CD14-positive monocyte (primary cell): ENCODE results near the gene FBXO34. TPM values are rescaled to one million over a fixed set of nuclear protein-coding genes. Genes with fewer than 3 reads are reported as not detected.
A peak's percentile ranks its signal among the peaks of the same experiment; 100 is the strongest.

ENCODE experiments used
- DNase-seq, 3 donors: peaks; one replicate each; pipeline ENCODE4 v3.0.0-alpha.2; 2011 to 2022
- H2AFZ ChIP-seq: 2 replicates; pipeline ENCODE4 v1.6.0; 2012; ENCODE audit warnings: mild to moderate bottlenecking, low read depth, low read length, inconsistent platforms; ENCODE audit not compliant: insufficient read depth, poor library complexity, severe bottlenecking
- H3K27ac ChIP-seq, 2 donors: 1 replicate in 1 of 2; 2 replicates in 1 of 2; pipeline ENCODE4 v1.5.1; 2012 to 2013; ENCODE audit warnings: low read length in 2 of 2, control low read depth in 1 of 2, inconsistent platforms in 1 of 2, low read depth in 1 of 2, mild to moderate bottlenecking in 1 of 2
- H3K27me3 ChIP-seq, 2 donors: one replicate each; pipeline versions ENCODE4 v1.6.0 to v1.6.1; 2011 to 2013; ENCODE audit warnings: low read length in 2 of 2; ENCODE audit not compliant: control insufficient read depth in 2 of 2, insufficient read depth in 2 of 2
- H3K36me3 ChIP-seq, 2 donors: replicated peaks in 1 of 2; 1 replicate in 1 of 2; 2 replicates in 1 of 2; pipeline versions ENCODE4 v1.5.1 to v1.6.1; 2012 to 2013; ENCODE audit warnings: low read length in 2 of 2, control low read depth in 1 of 2, inconsistent platforms in 1 of 2, mild to moderate bottlenecking in 1 of 2; ENCODE audit not compliant: insufficient read depth in 2 of 2, control insufficient read depth in 1 of 2
- H3K4me1 ChIP-seq, 2 donors: 1 replicate in 1 of 2; 2 replicates in 1 of 2; pipeline versions ENCODE4 v1.5.1 to v1.6.1; 2012 to 2013; ENCODE audit warnings: low read length in 2 of 2, control low read depth in 1 of 2, inconsistent platforms in 1 of 2, mild to moderate bottlenecking in 1 of 2, moderate library complexity in 1 of 2; ENCODE audit not compliant: insufficient read depth in 2 of 2, control insufficient read depth in 1 of 2
- H3K4me2 ChIP-seq: replicated peaks from 2 replicates; pipeline ENCODE3; 2012; ENCODE audit warnings: low read length, moderate library complexity, mild to moderate bottlenecking; ENCODE audit not compliant: poor library complexity, severe bottlenecking; ENCODE audit errors: extremely low read depth
- H3K4me3 ChIP-seq, 3 experiments: fragments of 200-600 bp in 1 of 3; sonication (generic) in 1 of 3; replicated peaks in 1 of 3; 1 replicate in 2 of 3; 2 replicates in 1 of 3; pipeline ENCODE4 v1.5.1; 2011 to 2013; ENCODE audit warnings: low read length in 3 of 3, mild to moderate bottlenecking in 3 of 3, control low read depth in 2 of 3, low read depth in 2 of 3, inconsistent platforms in 1 of 3, moderate library complexity in 1 of 3
- H3K79me2 ChIP-seq: 2 replicates; pipeline ENCODE4 v1.6.0; 2012; ENCODE audit warnings: mild to moderate bottlenecking, control low read depth, inconsistent platforms, low read length, moderate library complexity; ENCODE audit not compliant: insufficient read depth
- H3K9ac ChIP-seq: 2 replicates; pipeline ENCODE4 v1.6.0; 2017; ENCODE audit warnings: low read length, mild to moderate bottlenecking; ENCODE audit not compliant: insufficient read depth, poor library complexity, severe bottlenecking
- H3K9me3 ChIP-seq, 2 donors: replicated peaks in 1 of 2; 1 replicate in 1 of 2; 2 replicates in 1 of 2; pipeline versions ENCODE4 v1.5.1 to v1.6.1; 2012 to 2013; ENCODE audit warnings: low read length in 2 of 2, control low read depth in 1 of 2; ENCODE audit not compliant: control insufficient read depth in 1 of 2, insufficient read depth in 1 of 2
- H4K20me1 ChIP-seq: 2 replicates; pipeline ENCODE4 v1.6.0; 2012; ENCODE audit warnings: mild to moderate bottlenecking, low read length, control low read depth, moderate library complexity; ENCODE audit not compliant: insufficient read depth
- H3K27ac Mint-ChIP-seq, 7 donors: one replicate each; pipeline ENCODE4 v1.8.0; 2020; ENCODE audit warnings: mild to moderate bottlenecking in 7 of 7, mixed read lengths in 7 of 7, moderate library complexity in 6 of 7, inconsistent platforms in 2 of 7
- H3K27me3 Mint-ChIP-seq, 3 donors: one replicate each; pipeline ENCODE4 v1.8.0; 2021 to 2022; ENCODE audit warnings: low read depth in 3 of 3, mild to moderate bottlenecking in 3 of 3, mixed read lengths in 3 of 3, moderate library complexity in 3 of 3, inconsistent platforms in 1 of 3
- H3K36me3 Mint-ChIP-seq, 2 donors: one replicate each; pipeline ENCODE4 v1.8.0; 2020; ENCODE audit warnings: mixed read lengths in 2 of 2, inconsistent platforms in 1 of 2, mild to moderate bottlenecking in 1 of 2
- H3K4me1 Mint-ChIP-seq: one replicate; pipeline ENCODE4 v1.8.0; 2020; ENCODE audit warnings: mild to moderate bottlenecking, mixed read lengths
- H3K4me3 Mint-ChIP-seq, 2 donors: one replicate each; pipeline ENCODE4 v1.8.0; 2020; ENCODE audit warnings: mild to moderate bottlenecking in 2 of 2, mixed read lengths in 2 of 2, moderate library complexity in 1 of 2
- H3K9me3 Mint-ChIP-seq, 7 donors: one replicate each; pipeline ENCODE4 v1.8.0; 2020 to 2022; ENCODE audit warnings: mixed read lengths in 7 of 7, mild to moderate bottlenecking in 6 of 7, moderate library complexity in 6 of 7, inconsistent platforms in 2 of 7
- WGBS: methylation state at CpG from one replicate; pipeline ENCODE4 v1.1.5; 2013; ENCODE audit warnings: missing lambda C conversion rate; ENCODE audit not compliant: insufficient coverage; 5-methylcytosine and 5-hydroxymethylcytosine counted together
- intact Hi-C, 2 donors: fragments of 100-400 bp; cut with micrococcal nuclease; formaldehyde crosslinking; loops; one replicate each; pipeline versions ENCODE4 v1.15.0 to v1.15.1; 2023
- polyA minus RNA-seq: library from RNA; depleted of rRNA, polyadenylated mRNA; stranded (reverse); fragments of >200 nt; gene quantifications from 2 replicates; pipeline ENCODE4 v1.2.3, GENCODE V29; 2012
- polyA plus RNA-seq, 3 donors: library from polyadenylated mRNA; depleted of rRNA in 1 of 3; unstranded in 2 of 3; stranded (reverse) in 1 of 3; fragments of 300-500 nt in 2 of 3; fragments of >200 nt in 1 of 3; fragmentation: Illumina TruSeq in 2 of 3; gene quantifications; 1 replicate in 2 of 3; 2 replicates in 1 of 3; pipeline ENCODE4 v1.2.3, GENCODE V29; 2012 to 2021
- total RNA-seq, 12 experiments: library from RNA in 1 of 12; stranded (reverse) in 1 of 12; fragments of 120-200 nt in 1 of 12; gene quantifications; one replicate each; pipeline ENCODE4 v1.2.4 and lab custom pipeline; 2013 to 2026; ENCODE audit warnings: mixed read lengths in 6 of 12, inconsistent platforms in 1 of 12
- TF ChIP-seq, protein P1 (sequence below): fragments of 200-600 bp; IDR thresholded peaks from one replicate; pipeline ENCODE4 v1.8.0; 2022; ENCODE audit warnings: antibody characterized with exemption, mild to moderate bottlenecking

Gene FBXO34, protein sequence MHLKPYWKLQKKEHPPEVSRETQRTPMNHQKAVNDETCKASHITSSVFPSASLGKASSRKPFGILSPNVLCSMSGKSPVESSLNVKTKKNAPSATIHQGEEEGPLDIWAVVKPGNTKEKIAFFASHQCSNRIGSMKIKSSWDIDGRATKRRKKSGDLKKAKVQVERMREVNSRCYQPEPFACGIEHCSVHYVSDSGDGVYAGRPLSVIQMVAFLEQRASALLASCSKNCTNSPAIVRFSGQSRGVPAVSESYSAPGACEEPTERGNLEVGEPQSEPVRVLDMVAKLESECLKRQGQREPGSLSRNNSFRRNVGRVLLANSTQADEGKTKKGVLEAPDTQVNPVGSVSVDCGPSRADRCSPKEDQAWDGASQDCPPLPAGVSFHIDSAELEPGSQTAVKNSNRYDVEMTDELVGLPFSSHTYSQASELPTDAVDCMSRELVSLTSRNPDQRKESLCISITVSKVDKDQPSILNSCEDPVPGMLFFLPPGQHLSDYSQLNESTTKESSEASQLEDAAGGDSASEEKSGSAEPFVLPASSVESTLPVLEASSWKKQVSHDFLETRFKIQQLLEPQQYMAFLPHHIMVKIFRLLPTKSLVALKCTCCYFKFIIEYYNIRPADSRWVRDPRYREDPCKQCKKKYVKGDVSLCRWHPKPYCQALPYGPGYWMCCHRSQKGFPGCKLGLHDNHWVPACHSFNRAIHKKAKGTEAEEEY
- total RNA-seq (2013), result 23.8 TPM
- polyA plus RNA-seq (10 to 100 TPM; 10.3 to 18.1 (median 17.3) TPM), polyA minus RNA-seq (16.1 and 21.9 TPM in 2 replicates), total RNA-seq (lab: John Stamatoyannopoulos, UW) (35.2 to 204 (median 122) reads per million in 11 experiments)

DNA sequence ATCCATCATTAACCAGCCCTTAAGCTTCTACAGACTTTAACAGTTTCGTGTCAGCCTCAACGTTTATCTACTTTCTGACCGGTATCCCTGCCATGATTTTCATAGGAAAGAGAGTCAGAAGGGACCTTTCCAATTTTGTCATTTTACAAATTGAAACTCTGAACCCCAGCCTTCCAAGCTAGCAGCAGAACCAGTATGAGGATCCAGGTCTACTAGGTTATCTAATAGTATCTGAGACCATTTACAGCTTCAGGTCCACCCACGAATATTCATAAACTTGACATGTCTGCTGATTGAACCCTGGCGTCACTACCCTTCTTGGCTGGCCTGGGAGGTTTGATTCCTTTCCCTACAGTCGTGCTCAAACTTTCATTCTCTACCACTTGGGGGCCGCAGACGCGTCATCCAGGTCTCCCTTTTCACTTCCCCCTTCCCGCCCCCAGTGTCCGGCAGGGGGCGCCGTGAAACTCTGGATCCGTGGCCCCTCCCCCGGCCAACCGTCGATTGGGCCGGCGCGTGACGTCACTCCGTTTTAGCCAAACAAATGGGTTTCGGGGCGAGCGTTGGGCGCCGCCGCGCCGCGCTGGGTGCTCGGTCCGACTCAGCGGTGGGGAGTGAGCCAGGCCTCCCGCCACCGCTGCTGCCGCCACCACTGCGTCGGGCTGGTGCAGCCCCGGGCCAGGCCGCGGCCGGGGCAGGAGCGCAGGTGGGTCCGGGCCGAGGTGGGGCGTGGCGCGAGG, at the start of gene FBXO34:
Gene FBXO34, plus strand, starts transcription at position 590 of the 740 bp plus-strand sequence. CDS start 78,970 bp downstream, outside the sequence.
- Mint-ChIP-seq H3K4me1 (peaks cover 30% of the 10 kb centered on the region), H3K4me3 (peak within 1 kb of the TSS; percentile 88 to 95), H3K27me3 (peaks cover 0 to 4% (median 0%) of the 10 kb centered on the region in 3 donors), H3K27ac (peak within 1 kb of the TSS; percentile 94 to 99 (median 99)), H3K9me3 (no peaks in the 10 kb centered on the region), H3K36me3 (peaks cover 2% of the 10 kb centered on the region in 2 donors)
- Histone ChIP-seq H3K27ac (peak within 1 kb of the TSS; percentile 99 to 100), H2AFZ (peak within 1 kb of the TSS; percentile 44), H4K20me1 (peaks cover 34% of the 10 kb centered on the region), H3K4me2 (peak within 1 kb of the TSS; percentile 68), H3K4me1 (peaks cover 24 to 26% of the 10 kb centered on the region in 2 donors), H3K36me3 (no peaks in the 10 kb centered on the region), H3K27me3 (no peaks in the 10 kb centered on the region), H3K9me3 (no peaks in the 10 kb centered on the region), H3K9ac (peak within 1 kb of the TSS; percentile 99), H3K4me3 (peak within 1 kb of the TSS; percentile 66 to 93 (median 87)), H3K79me2 (peaks cover 44% of the 10 kb centered on the region)
- WGBS, result under 1% methylated on average over 49 of the region's 49 CpGs
- TF ChIP-seq, protein P1, sequence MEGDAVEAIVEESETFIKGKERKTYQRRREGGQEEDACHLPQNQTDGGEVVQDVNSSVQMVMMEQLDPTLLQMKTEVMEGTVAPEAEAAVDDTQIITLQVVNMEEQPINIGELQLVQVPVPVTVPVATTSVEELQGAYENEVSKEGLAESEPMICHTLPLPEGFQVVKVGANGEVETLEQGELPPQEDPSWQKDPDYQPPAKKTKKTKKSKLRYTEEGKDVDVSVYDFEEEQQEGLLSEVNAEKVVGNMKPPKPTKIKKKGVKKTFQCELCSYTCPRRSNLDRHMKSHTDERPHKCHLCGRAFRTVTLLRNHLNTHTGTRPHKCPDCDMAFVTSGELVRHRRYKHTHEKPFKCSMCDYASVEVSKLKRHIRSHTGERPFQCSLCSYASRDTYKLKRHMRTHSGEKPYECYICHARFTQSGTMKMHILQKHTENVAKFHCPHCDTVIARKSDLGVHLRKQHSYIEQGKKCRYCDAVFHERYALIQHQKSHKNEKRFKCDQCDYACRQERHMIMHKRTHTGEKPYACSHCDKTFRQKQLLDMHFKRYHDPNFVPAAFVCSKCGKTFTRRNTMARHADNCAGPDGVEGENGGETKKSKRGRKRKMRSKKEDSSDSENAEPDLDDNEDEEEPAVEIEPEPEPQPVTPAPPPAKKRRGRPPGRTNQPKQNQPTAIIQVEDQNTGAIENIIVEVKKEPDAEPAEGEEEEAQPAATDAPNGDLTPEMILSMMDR, result peak; percentile 99
- intact Hi-C loops, result loop anchor here in 1 of 2 donors (10.0 kb wide), 1 partner anchor 134 kb away; no protein-coding TSS in a partner anchor
- peak; percentile 96 to 98 (median 98) for DNase-seq

DNA sequence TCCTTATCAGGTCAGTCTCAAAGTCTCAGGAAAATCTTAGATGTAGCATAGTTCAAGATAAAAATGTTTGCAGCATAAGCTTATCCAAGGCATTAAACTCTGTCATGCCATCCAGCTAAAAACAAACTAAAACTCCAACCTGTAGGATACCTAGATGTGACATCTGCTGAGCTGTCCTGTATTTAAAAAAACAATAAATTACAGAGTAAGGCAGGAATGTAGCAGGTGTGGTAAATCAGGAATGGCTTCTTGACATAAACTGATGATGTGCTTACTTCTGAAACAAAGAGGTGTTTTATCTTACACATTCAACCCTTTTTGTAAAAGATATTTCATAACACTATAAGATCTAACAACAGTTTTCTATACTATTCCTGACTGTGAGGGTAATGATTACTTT, 49.3 kb upstream of the FBXO34 start:
- Mint-ChIP-seq H3K9me3 (peaks cover 6 to 11% (median 10%) of the 10 kb centered on the region in 7 donors), H3K36me3 (no peaks in the 10 kb centered on the region), H3K4me1 (no peaks in the 10 kb centered on the region), H3K4me3 (no peak overlapping the region), H3K27ac (no peak overlapping the region), H3K27me3 (peaks cover 0 to 1% (median 0%) of the 10 kb centered on the region in 3 donors)
- TF ChIP-seq, protein P1, result no peak
- H3K4me2 ChIP-seq, result no peak overlapping the region
- no peak overlapping the region for H3K4me3 ChIP-seq
- H3K27ac ChIP-seq, result no peak overlapping the region
- H3K9ac ChIP-seq, result no peak overlapping the region
- H3K4me1 ChIP-seq, result no peaks in the 10 kb centered on the region
- DNase-seq, result no peak
- no peak overlapping the region for H2AFZ ChIP-seq
- no peaks in the 10 kb centered on the region for H3K79me2 ChIP-seq
- H3K9me3 ChIP-seq, result peaks cover 2 to 9% of the 10 kb centered on the region in 2 donors
- intact Hi-C loops, result no loop called here
- no peaks in the 10 kb centered on the region for H4K20me1 ChIP-seq
- peaks cover 0 to 3% of the 10 kb centered on the region in 2 donors for H3K27me3 ChIP-seq
- no peaks in the 10 kb centered on the region for H3K36me3 ChIP-seq
